HCT116 (cell line): ENCODE data around the gene PNRC1.
"Not testable (repeated sequence)": the region's sequence is repeated elsewhere in the genome, so short reads cannot be mapped to it uniquely, and the experiment has no call there.

Source experiments
- CEBPB ChIP-seq: IDR thresholded peaks from 2 replicates; pipeline ENCODE4 v1.6.1; 2012; ENCODE audit warnings: low read depth
- CTCF ChIP-seq, 3 experiments: fragments of 200-600 bp in 1 of 3; sonication (generic) in 1 of 3; IDR thresholded peaks in 2 of 3; conservative IDR thresholded peaks in 1 of 3; 2 replicates each; pipeline ENCODE4 v1.5.1; 2012 to 2017; ENCODE audit warnings: low read depth in 2 of 3, low read length in 2 of 3, antibody characterized with exemption in 1 of 3, borderline replicate concordance in 1 of 3, control low read depth in 1 of 3, mild to moderate bottlenecking in 1 of 3, mixed read lengths in 1 of 3, mixed run types in 1 of 3, moderate library complexity in 1 of 3; ENCODE audit not compliant: insufficient read depth in 1 of 3
- EGR1 ChIP-seq: IDR thresholded peaks from 2 replicates; pipeline ENCODE4 v1.6.1; 2012; ENCODE audit warnings: low read depth
- EZH2 ChIP-seq: fragments of 200-600 bp; sonication (generic); IDR thresholded peaks from 2 replicates; pipeline ENCODE4 v1.6.1; 2017; ENCODE audit warnings: antibody characterized with exemption, mixed run types
- EZH2phosphoT487 ChIP-seq: fragments of 200-600 bp; IDR thresholded peaks from 2 replicates; pipeline ENCODE4 v1.6.1; 2018; ENCODE audit warnings: antibody characterized with exemption, borderline replicate concordance
- JUND ChIP-seq: IDR thresholded peaks from 2 replicates; pipeline ENCODE4 v1.6.1; 2012
- POLR2A ChIP-seq: IDR thresholded peaks from 2 replicates; pipeline ENCODE4 v1.7.0; 2011; ENCODE audit warnings: borderline replicate concordance; ENCODE audit not compliant: insufficient read depth, insufficient read length; ENCODE audit errors: extremely low read depth
- REST ChIP-seq: IDR thresholded peaks from 2 replicates; pipeline ENCODE4 v1.6.1; 2012; ENCODE audit warnings: low read depth
- SRF ChIP-seq: IDR thresholded peaks from 2 replicates; pipeline ENCODE4 v1.6.1; 2012; ENCODE audit warnings: low read depth
- TCF7L2 ChIP-seq: IDR thresholded peaks from 2 replicates; pipeline ENCODE4 v1.7.0; 2011; ENCODE audit warnings: borderline replicate concordance, inconsistent platforms; ENCODE audit not compliant: insufficient read depth, insufficient read length; ENCODE audit errors: extremely low read depth
- YY1 ChIP-seq: IDR thresholded peaks from 2 replicates; pipeline ENCODE4 v1.6.1; 2011; ENCODE audit warnings: low read length, low read depth, moderate library complexity, mild to moderate bottlenecking; ENCODE audit not compliant: insufficient replicate concordance; ENCODE audit errors: extremely low read depth
- TF ChIP-seq, protein P1 (sequence below): IDR thresholded peaks from 2 replicates; pipeline ENCODE4 v1.6.1; 2012
- TF ChIP-seq, protein P2 (sequence below): IDR thresholded peaks from 2 replicates; pipeline ENCODE4 v1.6.1; 2012

GRCh38 chr6:89066121-89066520, 14.4 kb upstream of the PNRC1 start:
- not testable (repeated sequence) for TF ChIP-seq CTCF (IDR thresholded peaks at IDR 0.05 in 2 of 3, conservative IDR thresholded peaks at IDR 0.05 in 1 of 3; ENCODE audit: borderline replicate concordance in 1 of 3, insufficient read depth in 1 of 3, low read depth in 2 of 3, low read length in 2 of 3); SRF; EZH2; REST; TCF7L2; JUND; EGR1; CEBPB; EZH2phosphoT487; POLR2A; YY1
- TF ChIP-seq, protein P1, sequence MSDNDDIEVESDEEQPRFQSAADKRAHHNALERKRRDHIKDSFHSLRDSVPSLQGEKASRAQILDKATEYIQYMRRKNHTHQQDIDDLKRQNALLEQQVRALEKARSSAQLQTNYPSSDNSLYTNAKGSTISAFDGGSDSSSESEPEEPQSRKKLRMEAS, result not testable (repeated sequence)
- TF ChIP-seq, protein P2, sequence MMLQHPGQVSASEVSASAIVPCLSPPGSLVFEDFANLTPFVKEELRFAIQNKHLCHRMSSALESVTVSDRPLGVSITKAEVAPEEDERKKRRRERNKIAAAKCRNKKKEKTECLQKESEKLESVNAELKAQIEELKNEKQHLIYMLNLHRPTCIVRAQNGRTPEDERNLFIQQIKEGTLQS, result not testable (repeated sequence)
